HG03039 (cell line): Measurements from ENCODE around the gene ZNF341.
"Not testable (repeated sequence)": the region's sequence is repeated elsewhere in the genome, so short reads cannot be mapped to it uniquely, and the experiment has no call there.

Source experiments
- ATAC-seq: cut with Tn5 transposase; IDR thresholded peaks from one replicate; pipeline ENCODE4 v1.9.1; 2021; ENCODE audit warnings: mild to moderate bottlenecking, moderate library complexity; ENCODE audit not compliant: unreplicated experiment

ZNF341 gene

GRCh38 chr20:33791959-33792597 is 60.3 kb downstream of the ZNF341 start:
- ATAC-seq = no peak

GRCh38 chr20:33792598-33792989 is 60.8 kb downstream of the ZNF341 start:
- ATAC-seq = not testable (repeated sequence)

- ATAC-seq = no peak
These were observed 61.5 kb downstream of the ZNF341 start for GRCh38 chr20:33793011-33793931.

GRCh38 chr20:33796263-33796906 is 64.6 kb downstream of the ZNF341 start:
- ATAC-seq = no peak

- ATAC-seq = no peak
These were observed 65.2 kb downstream of the ZNF341 start for GRCh38 chr20:33796907-33797544.

GRCh38 chr20:33798444-33798843 is 66.6 kb downstream of the ZNF341 start:
- no peak for ATAC-seq

- ATAC-seq = no peak
These were observed 72.1 kb downstream of the ZNF341 start for GRCh38 chr20:33803921-33804337.

- ATAC-seq = no peak
These were observed 76.6 kb downstream of the ZNF341 start for GRCh38 chr20:33808388-33808787.

- ATAC-seq = no peak
These were observed 78.5 kb downstream of the ZNF341 start for GRCh38 chr20:33810259-33810658.

GRCh38 chr20:33810885-33811775 is 79.3 kb downstream of the ZNF341 start, which contains the start of gene CHMP4B:
CHMP4B (plus strand) TSS chr20:33811348; CDS start chr20:33811469, 121 bp downstream.
- ATAC-seq = peak; percentile 88

- ATAC-seq = peak; percentile 3
These were observed 80.0 kb downstream of the ZNF341 start for GRCh38 chr20:33811776-33812151.

- ATAC-seq = no peak
These were observed 80.5 kb downstream of the ZNF341 start for GRCh38 chr20:33812152-33812849.

GRCh38 chr20:33812908-33813462 is 81.2 kb downstream of the ZNF341 start:
- no peak for ATAC-seq

- ATAC-seq = no peak
These were observed 82.5 kb downstream of the ZNF341 start for GRCh38 chr20:33814238-33814712.

- no peak for ATAC-seq
These were observed 83.9 kb downstream of the ZNF341 start for GRCh38 chr20:33815671-33816070.

- ATAC-seq = no peak
These were observed 84.4 kb downstream of the ZNF341 start for GRCh38 chr20:33816191-33816590.

GRCh38 chr20:33817411-33817810 is 85.6 kb downstream of the ZNF341 start:
- ATAC-seq = no peak

- no peak for ATAC-seq
These were observed 87.7 kb downstream of the ZNF341 start for GRCh38 chr20:33819456-33819855.

GRCh38 chr20:33820362-33820761 is 88.6 kb downstream of the ZNF341 start:
- ATAC-seq = no peak
